Mucosa of descending colon (tissue), 3 donors: Measurements from ENCODE around the gene DTD2. TPM values are rescaled to one million over a fixed set of nuclear protein-coding genes. Genes with fewer than 3 reads are reported as not detected.

ENCODE experiments used
- ATAC-seq: fragments of 200-7000 bp; cut with Tn5 transposase; one replicate; pipeline ENCODE4 v1.9.1; 2020; ENCODE audit warnings: mild to moderate bottlenecking, moderate library complexity
- DNase-seq, 3 donors: peaks; one replicate each; pipeline ENCODE4 v3.0.0-alpha.2; 2020
- H3K36me3 ChIP-seq: fragments of 200-600 bp; one replicate; pipeline ENCODE4 v1.8.0; 2021; ENCODE audit warnings: low read depth, mild to moderate bottlenecking
- H3K4me1 ChIP-seq: fragments of 200-600 bp; one replicate; pipeline ENCODE4 v1.8.0; 2021; ENCODE audit warnings: low read depth, mild to moderate bottlenecking
- H3K4me3 ChIP-seq: fragments of 200-600 bp; one replicate; pipeline ENCODE4 v1.8.0; 2021; ENCODE audit warnings: mild to moderate bottlenecking
- H3K9me3 ChIP-seq: fragments of 200-600 bp; one replicate; pipeline ENCODE4 v1.8.0; 2021; ENCODE audit warnings: mild to moderate bottlenecking
- CTCF ChIP-seq: fragments of 200-600 bp; IDR thresholded peaks from one replicate; pipeline ENCODE4 v1.8.0; 2022; ENCODE audit warnings: antibody characterized with exemption, mild to moderate bottlenecking
- intact Hi-C, 2 donors: fragments of 100-400 bp; cut with DNase I in 1 of 2; cut with micrococcal nuclease in 1 of 2; formaldehyde crosslinking; loops; one replicate each; pipeline versions ENCODE4 v1.11.0 to v1.11.1; 2022; cut with DNase I, micrococcal nuclease
- total RNA-seq, 3 donors: library from RNA; stranded (reverse); fragmentation: NEBNext Ultra II Directional in 2 of 3; extraction: Animal tissue kit (Norgen Biotek cat#: 25700) in 2 of 3; gene quantifications; one replicate each; pipeline versions ENCODE4 v1.2.1 to v1.2.4, GENCODE V29; 2021 to 2023
- donor health status: DM: no; HTN: no; CAD: no; lungs with moderate emphysema.
- donor health status: DM: no; HTN: no; CAD: no.
- donor health status: DM: no; HTN: yes; CAD: no.

The DTD2 gene
- total RNA-seq, 3 donors from 2014 or later, result 11.3 to 14.6 (median 13.4) TPM

GRCh38 chr14:31419967-31420318 is 37.4 kb downstream of the DTD2 start:
- intact Hi-C loops, result no loop called here

GRCh38 chr14:31419179-31419966 is 37.9 kb downstream of the DTD2 start:
- intact Hi-C loops, result no loop called here
- no peak for ATAC-seq
- peak overlapping the region; percentile 97 for H3K4me3 ChIP-seq
- H3K36me3 ChIP-seq, result no peaks in the 10 kb centered on the region
- TF ChIP-seq CTCF, result no peak
- no peaks in the 10 kb centered on the region for H3K9me3 ChIP-seq
- peaks cover 11% of the 10 kb centered on the region for H3K4me1 ChIP-seq
- no peak for DNase-seq

More at GRCh38 chr14:31419967-31420318, 37.4 kb downstream of the DTD2 start:
- no peak for TF ChIP-seq CTCF
- H3K9me3 ChIP-seq, result no peaks in the 10 kb centered on the region
- ATAC-seq (peak; percentile 88), DNase-seq (peak; percentile 76 to 90 (median 89))
- H3K4me3 ChIP-seq, result peak overlapping the region; percentile 97
- H3K4me1 ChIP-seq, result peaks cover 11% of the 10 kb centered on the region
- no peaks in the 10 kb centered on the region for H3K36me3 ChIP-seq

GRCh38 chr14:31418440-31418839 is 38.9 kb downstream of the DTD2 start:
- no peaks in the 10 kb centered on the region for H3K9me3 ChIP-seq
- peaks cover 11% of the 10 kb centered on the region for H3K4me1 ChIP-seq
- intact Hi-C loops, result no loop called here
- TF ChIP-seq CTCF, result no peak
- ATAC-seq (no peak), DNase-seq (no peak)
- no peaks in the 10 kb centered on the region for H3K36me3 ChIP-seq
- H3K4me3 ChIP-seq, result no peak overlapping the region

- peaks cover 12% of the 10 kb centered on the region for H3K4me1 ChIP-seq
- no peak overlapping the region for H3K4me3 ChIP-seq
- DNase-seq (no peak), ATAC-seq (no peak)
- no peak for TF ChIP-seq CTCF
- H3K9me3 ChIP-seq, result no peaks in the 10 kb centered on the region
- intact Hi-C loops, result no loop called here
- no peaks in the 10 kb centered on the region for H3K36me3 ChIP-seq
These were observed 43.0 kb downstream of the DTD2 start for GRCh38 chr14:31414190-31414833.

GRCh38 chr14:31411218-31411727 is 46.0 kb downstream of the DTD2 start:
- Histone ChIP-seq H3K4me3 (no peak overlapping the region), H3K9me3 (no peaks in the 10 kb centered on the region), H3K4me1 (peaks cover 5% of the 10 kb centered on the region), H3K36me3 (no peaks in the 10 kb centered on the region)
- ATAC-seq (no peak), DNase-seq (no peak)
- TF ChIP-seq CTCF, result no peak
- intact Hi-C loops, result no loop called here
